GM12892 (cell line): Measurements from ENCODE around the gene MIXL1. TPM values are rescaled to one million over a fixed set of nuclear protein-coding genes. Genes with fewer than 3 reads are reported as not detected.
"Not testable (repeated sequence)": the region's sequence is repeated elsewhere in the genome, so short reads cannot be mapped to it uniquely, and the experiment has no call there.

Experiments
- DNase-seq: peaks from one replicate; pipeline ENCODE4 v3.0.0; 2011; ENCODE audit not compliant: insufficient read length
- FAIRE-seq: peaks from 2 replicates; lab custom pipeline; 2011; peaks lifted over from hg19 to GRCh38; lab: Jason Lieb, UNC
- POLR2A ChIP-seq: IDR thresholded peaks from 2 replicates; pipeline ENCODE4 v1.6.1; 2011; ENCODE audit warnings: low read depth, low read length, control low read depth
- POLR2AphosphoS5 ChIP-seq: IDR thresholded peaks from 2 replicates; pipeline ENCODE4 v1.6.1; 2011; ENCODE audit warnings: low read depth, low read length, control low read depth
- TAF1 ChIP-seq: IDR thresholded peaks from 2 replicates; pipeline ENCODE4 v1.6.1; 2011; ENCODE audit warnings: low read depth, mild to moderate bottlenecking, control low read depth, low read length, borderline replicate concordance
- polyA plus RNA-seq: library from polyadenylated mRNA; unstranded; fragments of >200 nt; gene quantifications from one replicate; pipeline ENCODE4 v1.2.1, GENCODE V29; 2012; ENCODE audit warnings: missing spikeins, inconsistent platforms; ENCODE audit not compliant: missing spikeins

Gene MIXL1
- 0.49 TPM for polyA plus RNA-seq

DNA sequence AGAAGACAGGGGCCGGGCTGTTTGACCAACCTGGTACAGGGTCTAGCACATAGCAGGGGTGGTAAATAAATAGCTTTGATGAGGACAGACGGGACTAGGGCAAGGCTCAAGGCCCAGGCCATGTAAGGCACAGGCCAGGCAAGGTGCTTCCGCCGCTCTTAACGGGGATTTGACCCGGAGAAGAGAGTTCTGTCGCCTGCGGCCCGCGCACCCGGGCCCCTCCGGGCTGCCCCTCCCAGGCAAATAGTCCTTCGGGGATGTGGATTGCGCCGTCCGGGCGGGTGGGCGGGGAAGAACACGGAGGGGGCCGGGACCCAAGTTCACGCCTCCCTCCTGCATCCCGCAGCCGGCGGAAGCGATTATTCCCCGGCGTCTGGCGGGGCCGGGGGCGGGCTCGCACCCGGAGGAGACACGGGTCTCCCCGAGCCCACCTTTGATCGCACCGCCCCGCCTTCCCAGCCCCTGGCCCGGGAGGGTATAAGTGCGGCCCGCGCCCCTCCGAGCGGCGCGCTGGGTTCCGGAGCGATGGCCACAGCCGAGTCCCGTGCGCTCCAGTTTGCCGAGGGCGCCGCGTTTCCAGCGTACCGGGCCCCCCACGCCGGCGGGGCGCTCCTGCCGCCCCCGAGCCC, at the start of gene MIXL1:
Gene MIXL1 (plus strand): TSS at position 508 of the 629 bp plus-strand sequence. CDS start 18 bp downstream, at position 526.
- DNase-seq, result peak; percentile 45
- no peak for TF ChIP-seq TAF1
- no peak for TF ChIP-seq POLR2AphosphoS5
- TF ChIP-seq POLR2A, result no peak
- FAIRE-seq, result peak; percentile 5

DNA sequence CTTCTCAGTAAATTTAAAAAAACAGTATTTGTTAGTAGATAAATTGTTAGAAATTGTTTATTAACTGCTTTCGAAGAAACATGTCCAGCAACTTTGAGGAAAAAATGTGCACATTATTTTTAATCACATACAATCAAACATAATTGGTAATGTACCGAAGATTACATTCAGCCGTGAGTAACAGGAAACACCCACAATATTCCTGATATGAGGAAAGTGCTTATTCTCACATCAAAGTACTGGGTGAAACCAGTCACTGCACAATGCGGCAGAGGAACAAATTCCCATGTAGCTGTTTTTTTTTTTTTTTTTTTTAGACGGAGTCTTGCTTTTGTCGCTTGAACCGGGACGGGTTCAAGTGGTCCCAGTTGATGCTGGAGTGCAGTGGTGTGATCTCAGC, 46.6 kb upstream of the MIXL1 start:
- no peak for TF ChIP-seq POLR2AphosphoS5
- TF ChIP-seq TAF1, result no peak
- no peak for TF ChIP-seq POLR2A
- no peak for DNase-seq
- no peak for FAIRE-seq

GRCh38 chr1:226181996-226182714, 41.3 kb upstream of the MIXL1 start:
- FAIRE-seq, result peak; percentile 5
- TF ChIP-seq TAF1, result no peak
- TF ChIP-seq POLR2AphosphoS5, result no peak
- TF ChIP-seq POLR2A, result no peak
- DNase-seq, result no peak

DNA sequence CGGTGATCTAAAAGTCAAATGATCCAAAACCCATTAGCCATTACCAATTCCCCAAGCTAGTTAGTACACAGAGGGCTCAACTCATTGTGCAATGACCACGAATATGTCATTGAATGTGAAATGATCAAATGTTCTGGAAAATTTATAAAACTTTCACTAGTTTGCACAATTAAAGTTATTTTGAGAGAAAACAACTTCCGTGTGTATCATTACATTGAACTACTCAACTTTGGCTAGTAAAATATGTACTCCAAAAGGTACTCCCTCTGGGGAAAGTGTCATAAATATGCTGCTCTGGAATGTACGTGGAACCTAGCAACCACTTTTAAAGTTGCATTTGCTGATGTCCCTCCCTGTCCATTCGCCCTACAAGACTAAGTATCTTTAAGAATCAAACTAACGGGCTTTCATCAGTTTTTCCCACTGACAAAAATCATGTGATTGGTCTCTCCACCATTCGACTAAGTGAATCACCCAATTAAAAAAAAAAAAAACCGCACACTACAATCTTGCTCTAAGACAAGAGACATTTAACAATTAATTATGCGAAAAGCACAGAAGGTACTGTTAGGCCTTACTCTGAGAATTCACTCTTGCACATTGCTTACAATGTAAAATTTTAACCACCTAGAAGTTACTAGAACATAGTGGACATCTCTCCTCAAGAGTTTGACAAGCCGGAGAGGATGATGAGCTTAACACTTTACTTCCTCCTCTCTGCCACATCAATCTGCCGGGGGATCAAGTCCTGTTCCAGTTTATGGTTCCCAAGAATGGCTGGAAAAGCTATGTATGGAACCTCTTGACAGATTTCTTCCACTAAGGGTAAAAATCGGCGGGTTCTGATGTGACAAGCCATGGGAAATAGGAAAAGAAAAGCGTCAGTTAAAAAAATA, 38.1 kb upstream of the MIXL1 start:
- DNase-seq (no peak), FAIRE-seq (no peak)
- TF ChIP-seq POLR2AphosphoS5, result no peak
- TF ChIP-seq POLR2A, result no peak
- no peak for TF ChIP-seq TAF1

DNA sequence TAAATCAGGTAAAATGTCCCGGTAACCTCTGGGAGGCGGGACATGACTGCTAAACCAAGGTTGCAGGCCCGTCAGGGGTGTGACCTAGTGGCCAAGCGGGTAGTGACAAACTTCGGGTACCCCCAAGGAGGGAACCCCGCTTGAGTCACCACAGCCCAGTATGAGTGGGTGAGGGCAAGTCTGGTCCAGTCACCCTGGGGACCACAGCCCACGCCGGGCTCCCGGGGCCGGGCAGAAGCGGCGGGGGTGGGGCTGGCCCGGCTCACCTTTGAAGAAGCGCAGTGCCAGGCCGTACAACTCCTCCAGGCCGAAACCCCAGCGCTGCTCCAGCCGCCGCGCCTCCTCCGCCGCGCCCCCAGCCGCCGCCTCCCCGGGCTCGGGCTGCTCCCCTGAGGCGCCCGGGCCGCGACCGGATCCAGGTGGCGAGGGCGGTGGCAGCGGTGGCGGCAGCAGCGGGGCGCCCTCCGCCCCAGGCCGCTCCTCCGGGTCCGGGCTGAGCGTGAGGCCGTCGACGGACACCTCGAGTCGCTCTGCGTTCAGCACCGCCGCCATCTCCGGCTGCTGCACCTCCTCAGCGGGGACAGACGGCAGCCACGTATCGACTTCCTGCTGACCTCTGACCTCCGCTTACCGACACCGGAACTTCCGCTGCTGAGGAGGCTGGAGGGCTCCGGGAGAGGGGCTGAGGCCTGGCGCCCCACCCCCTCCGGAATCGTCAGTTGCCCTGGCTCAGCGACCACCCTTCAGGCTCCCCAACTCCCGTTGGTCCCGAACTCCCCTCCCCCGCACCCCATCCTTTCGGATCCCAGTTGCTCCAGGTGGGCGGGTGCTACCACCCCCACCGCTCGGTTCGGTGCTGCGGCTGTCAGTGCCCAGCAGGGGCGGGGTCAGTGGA, 37.1 kb upstream of the MIXL1 start, which contains the start of gene ACBD3:
Gene ACBD3 (minus strand): TSS at position 618 of the 895 bp plus-strand sequence. CDS start 66 bp downstream, at position 552.
- TF ChIP-seq TAF1 (peak; percentile 78; the same call in 1 of the 2 replicates), POLR2AphosphoS5 (peak; percentile 94), POLR2A (peak; percentile 96)
- peak; percentile 95 for FAIRE-seq
- peak; percentile 94 for DNase-seq

DNA sequence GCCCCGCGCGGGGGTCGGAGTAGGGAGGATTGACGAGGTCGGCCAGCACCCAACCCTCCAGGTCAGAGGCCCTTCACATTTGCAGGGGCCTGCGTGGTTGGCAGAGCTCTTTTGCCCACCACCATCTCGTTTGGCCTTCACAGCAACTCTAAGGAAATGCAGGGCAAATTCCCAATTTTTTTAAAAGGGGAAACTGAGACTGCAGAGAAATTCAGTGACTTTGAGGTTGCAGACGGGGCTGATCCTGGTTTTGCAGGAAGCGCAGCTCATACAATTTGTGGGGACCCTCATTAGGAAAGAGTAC, 36.5 kb upstream of the MIXL1 start:
- FAIRE-seq, result no peak
- TF ChIP-seq POLR2A, result no peak
- TF ChIP-seq POLR2AphosphoS5, result no peak
- TF ChIP-seq TAF1, result no peak
- no peak for DNase-seq

DNA sequence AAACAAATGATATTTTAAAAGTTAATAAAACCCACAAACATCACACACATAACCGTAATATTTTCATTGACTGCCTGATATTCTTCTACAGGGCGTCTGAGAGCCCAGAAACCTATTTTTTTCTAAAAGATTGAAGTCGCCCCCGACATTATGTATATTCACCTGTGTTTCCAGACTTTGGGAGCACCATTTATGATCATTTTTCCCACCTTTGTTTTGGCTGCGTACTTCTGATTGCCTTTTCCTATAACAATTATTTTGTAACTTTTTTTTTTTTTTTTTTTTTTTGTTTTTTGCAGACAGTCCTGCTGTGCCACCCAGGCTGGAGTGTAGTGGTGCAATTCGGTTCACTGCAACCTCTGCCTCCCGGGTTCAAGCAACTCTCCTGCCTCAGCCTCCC, 36.1 kb upstream of the MIXL1 start:
- DNase-seq (no peak), FAIRE-seq (no peak)
- no peak for TF ChIP-seq POLR2AphosphoS5
- no peak for TF ChIP-seq POLR2A
- TF ChIP-seq TAF1, result no peak

DNA sequence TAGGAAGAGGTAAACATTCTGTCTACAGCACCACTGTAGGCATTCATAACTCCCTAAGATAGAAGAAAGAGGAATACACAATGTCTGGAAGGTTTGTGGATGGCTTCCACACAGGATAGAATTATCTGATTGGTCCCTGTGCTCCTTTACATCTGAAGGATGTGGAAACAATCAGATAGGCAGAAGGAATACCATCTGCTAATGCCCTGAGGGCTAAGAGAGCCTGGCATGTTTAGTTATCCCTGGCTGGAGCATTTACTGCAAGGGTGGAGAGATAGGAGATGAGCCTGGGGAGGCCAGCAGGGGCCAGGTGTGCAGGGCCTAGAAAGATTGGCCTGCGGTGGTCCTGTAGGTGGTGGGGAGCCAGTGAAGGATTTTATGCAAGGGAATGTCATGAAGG, 28.3 kb upstream of the MIXL1 start:
- TF ChIP-seq POLR2AphosphoS5 (no peak), POLR2A (no peak), TAF1 (no peak)
- DNase-seq (no peak), FAIRE-seq (no peak)

GRCh38 chr1:226199971-226200370, 23.5 kb upstream of the MIXL1 start:
- FAIRE-seq, result no peak
- TF ChIP-seq POLR2AphosphoS5, result no peak
- TF ChIP-seq POLR2A, result no peak
- TF ChIP-seq TAF1, result no peak
- no peak for DNase-seq

- DNase-seq (peak; percentile 41), FAIRE-seq (peak; percentile 56)
- no peak for TF ChIP-seq POLR2AphosphoS5
- no peak for TF ChIP-seq POLR2A
- TF ChIP-seq TAF1, result no peak
Measured at GRCh38 chr1:226201029-226201593, 22.4 kb upstream of the MIXL1 start.

DNA sequence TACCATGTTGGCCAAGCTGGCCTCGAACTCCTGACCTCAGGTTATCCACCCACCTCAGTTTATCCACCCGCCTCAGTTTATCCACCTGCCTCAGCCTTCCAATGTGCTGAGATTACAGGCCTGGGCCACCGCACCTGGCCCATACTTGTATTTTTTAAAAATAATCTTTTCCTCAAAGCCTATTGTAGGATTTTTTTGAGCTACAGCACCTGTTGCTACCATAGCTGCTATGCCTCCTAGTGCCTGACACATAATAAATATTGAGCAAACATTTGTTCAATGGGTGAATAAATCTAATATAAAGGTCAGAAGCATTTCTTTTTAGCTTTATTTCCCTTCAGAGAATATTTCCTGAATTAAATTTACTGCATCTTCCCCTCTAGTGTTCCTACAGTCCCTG, 21.2 kb upstream of the MIXL1 start:
- no peak for FAIRE-seq
- TF ChIP-seq TAF1 (no peak), POLR2AphosphoS5 (no peak), POLR2A (no peak)
- DNase-seq, result no peak

GRCh38 chr1:226202666-226203065, 20.8 kb upstream of the MIXL1 start:
- DNase-seq, FAIRE-seq: not testable (repeated sequence)
